ENCODE data around the gene ELOA.

The ELOA gene

DNA sequence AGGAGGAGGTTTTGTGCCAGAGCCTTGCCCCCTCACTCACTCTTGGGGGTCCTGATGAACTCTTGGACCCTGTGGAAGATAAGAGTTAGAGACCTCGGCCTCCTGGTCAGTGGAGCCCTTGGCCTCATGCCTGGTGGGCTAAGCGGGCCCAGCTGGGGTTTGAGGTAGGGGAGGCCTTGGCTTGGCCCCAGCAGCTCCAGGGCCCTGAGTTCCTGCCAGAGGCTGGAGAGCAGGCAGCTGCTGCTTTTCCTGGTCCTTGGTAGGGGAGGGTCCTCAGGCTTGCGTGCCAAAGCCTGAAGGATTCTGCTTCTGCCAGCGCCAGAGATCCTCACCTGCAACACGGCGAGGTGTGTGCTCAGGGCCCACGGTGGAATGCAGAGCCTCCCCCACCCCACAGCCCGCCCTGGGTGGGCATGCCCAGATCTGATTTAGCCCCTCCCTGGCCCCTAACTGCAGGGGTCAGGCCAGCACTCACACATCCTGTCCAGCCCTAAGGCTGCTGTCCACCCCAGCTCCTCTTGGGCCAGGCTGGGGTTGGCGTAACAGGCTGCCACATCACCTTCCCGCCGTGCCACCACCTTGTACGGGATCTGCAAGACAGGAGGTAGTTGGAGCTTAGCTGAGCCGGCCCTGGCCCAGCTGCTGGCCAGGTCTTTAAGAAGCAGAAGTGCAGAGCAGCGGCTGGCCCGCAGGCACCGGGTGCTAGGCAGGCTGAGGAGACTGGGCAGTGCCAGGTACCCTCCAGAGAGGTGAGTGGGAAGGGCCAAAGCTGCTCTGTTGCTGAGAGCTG lies 52.6 kb downstream of the ELOA start:
- TF ChIP-seq EGR1 (IDR thresholded peaks at IDR 0.05): no peak
- TF ChIP-seq TCF12 (IDR thresholded peaks at IDR 0.05; ENCODE audit: low read depth): no peak
- TF ChIP-seq ZBTB7A (IDR thresholded peaks at IDR 0.05; ENCODE audit: low read depth): no peak
- TF ChIP-seq YY1 (IDR thresholded peaks at IDR 0.05; ENCODE audit: low read depth): no peak
- no peak for TF ChIP-seq RAD21 (IDR thresholded peaks at IDR 0.05; ENCODE audit: low read depth)
- TF ChIP-seq, protein P1, sequence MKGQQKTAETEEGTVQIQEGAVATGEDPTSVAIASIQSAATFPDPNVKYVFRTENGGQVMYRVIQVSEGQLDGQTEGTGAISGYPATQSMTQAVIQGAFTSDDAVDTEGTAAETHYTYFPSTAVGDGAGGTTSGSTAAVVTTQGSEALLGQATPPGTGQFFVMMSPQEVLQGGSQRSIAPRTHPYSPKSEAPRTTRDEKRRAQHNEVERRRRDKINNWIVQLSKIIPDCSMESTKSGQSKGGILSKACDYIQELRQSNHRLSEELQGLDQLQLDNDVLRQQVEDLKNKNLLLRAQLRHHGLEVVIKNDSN (IDR thresholded peaks at IDR 0.05): no peak
- no peak for TF ChIP-seq EP300 (IDR thresholded peaks at IDR 0.05; ENCODE audit: borderline replicate concordance)
- TF ChIP-seq, protein P2, sequence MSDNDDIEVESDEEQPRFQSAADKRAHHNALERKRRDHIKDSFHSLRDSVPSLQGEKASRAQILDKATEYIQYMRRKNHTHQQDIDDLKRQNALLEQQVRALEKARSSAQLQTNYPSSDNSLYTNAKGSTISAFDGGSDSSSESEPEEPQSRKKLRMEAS (IDR thresholded peaks at IDR 0.05): no peak
- TF ChIP-seq CREB1 (IDR thresholded peaks at IDR 0.05; ENCODE audit: low read depth): no peak
- TF ChIP-seq, protein P3, sequence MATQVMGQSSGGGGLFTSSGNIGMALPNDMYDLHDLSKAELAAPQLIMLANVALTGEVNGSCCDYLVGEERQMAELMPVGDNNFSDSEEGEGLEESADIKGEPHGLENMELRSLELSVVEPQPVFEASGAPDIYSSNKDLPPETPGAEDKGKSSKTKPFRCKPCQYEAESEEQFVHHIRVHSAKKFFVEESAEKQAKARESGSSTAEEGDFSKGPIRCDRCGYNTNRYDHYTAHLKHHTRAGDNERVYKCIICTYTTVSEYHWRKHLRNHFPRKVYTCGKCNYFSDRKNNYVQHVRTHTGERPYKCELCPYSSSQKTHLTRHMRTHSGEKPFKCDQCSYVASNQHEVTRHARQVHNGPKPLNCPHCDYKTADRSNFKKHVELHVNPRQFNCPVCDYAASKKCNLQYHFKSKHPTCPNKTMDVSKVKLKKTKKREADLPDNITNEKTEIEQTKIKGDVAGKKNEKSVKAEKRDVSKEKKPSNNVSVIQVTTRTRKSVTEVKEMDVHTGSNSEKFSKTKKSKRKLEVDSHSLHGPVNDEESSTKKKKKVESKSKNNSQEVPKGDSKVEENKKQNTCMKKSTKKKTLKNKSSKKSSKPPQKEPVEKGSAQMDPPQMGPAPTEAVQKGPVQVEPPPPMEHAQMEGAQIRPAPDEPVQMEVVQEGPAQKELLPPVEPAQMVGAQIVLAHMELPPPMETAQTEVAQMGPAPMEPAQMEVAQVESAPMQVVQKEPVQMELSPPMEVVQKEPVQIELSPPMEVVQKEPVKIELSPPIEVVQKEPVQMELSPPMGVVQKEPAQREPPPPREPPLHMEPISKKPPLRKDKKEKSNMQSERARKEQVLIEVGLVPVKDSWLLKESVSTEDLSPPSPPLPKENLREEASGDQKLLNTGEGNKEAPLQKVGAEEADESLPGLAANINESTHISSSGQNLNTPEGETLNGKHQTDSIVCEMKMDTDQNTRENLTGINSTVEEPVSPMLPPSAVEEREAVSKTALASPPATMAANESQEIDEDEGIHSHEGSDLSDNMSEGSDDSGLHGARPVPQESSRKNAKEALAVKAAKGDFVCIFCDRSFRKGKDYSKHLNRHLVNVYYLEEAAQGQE (IDR thresholded peaks at IDR 0.05; ENCODE audit: low read depth): no peak
- no peak for TF ChIP-seq CEBPB (IDR thresholded peaks at IDR 0.05)
- TF ChIP-seq FOXM1 (IDR thresholded peaks at IDR 0.05; ENCODE audit: borderline replicate concordance, low read depth): no peak

DNA sequence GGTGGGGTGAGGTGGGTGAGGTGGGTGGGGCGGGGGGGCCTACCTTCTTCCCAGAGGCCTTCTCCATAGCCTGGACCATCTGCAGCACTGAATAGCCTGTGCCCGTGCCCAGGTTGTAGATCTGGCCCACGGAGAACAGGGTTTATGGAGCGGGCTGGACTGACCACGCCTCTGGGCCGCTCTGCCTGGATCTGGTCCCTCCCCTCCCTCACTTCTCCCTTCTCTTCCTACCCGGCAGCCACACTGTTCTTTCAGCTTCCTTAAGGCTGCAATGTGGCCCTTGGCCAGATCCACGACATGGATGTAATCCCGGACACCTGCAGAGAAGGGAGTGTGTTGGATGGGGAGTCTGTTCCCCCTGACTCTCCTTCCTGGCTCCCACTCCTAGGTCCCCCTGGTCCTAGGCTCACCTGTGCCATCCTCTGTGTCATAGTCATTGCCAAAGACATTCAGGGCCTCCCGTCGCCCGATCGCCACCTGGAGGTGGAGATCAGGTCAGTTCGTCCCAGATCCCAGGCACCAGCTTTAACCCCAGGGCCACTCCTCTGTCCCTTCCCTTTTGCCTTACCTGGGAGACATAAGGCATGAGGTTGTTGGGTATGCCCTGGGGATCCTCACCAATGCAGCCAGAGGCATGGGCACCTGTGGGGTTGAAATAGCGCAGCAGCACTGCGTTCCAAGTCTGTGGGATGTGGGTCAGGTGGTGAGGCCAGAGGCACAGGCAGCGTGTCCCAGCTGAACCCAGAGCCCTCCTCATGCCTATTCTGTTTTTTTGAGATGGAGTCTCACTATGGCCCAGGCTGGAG lies 53.4 kb downstream of the ELOA start:
- TF ChIP-seq, protein P2 (IDR thresholded peaks at IDR 0.05): no peak

DNA sequence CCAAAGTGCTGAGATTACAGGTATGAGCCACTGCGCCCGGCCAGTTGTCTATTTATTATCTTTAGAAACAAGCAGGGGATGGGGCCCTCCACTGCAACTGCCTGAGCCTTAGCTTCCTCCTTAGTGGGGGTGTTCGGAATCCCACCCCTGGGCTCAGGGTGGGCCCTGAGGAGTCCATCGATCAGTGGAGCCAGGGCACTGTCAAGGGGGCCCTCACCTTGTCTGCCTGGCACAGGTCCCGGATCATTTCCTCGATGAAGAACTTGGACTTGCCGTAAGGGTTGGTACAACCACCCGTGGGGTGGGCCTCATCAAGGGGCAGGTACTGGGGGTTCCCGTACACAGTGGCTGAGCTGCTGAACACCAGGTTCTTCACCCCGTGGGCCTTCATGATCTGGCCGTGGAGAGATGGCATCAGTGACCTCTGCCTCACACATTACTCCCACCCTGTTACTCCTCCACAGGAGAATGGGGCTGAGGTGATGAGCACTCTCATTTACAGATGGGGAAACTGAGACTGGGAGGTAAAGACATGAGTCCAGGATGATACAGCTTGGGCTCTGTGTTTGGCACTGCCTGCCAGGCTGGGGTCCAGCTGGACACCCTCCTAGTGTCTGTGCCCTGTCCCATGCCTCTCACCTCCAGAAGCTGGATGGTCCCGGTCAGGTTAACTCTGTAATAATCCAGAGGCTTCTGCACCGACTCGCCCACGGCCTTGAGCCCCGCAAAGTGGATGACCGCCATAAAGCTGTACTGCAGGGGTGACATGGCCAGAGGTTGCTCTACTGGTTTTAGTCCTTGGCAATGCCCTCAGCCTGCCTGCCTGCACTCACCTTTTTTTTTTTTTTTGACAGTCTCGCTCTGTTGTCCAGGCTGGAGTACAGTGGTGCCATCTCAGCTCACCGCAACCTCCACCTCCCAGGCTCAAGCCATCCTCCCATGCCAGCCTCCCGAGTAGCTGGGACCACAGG lies 54.5 kb downstream of the ELOA start:
- TF ChIP-seq, protein P3 (IDR thresholded peaks at IDR 0.05; ENCODE audit: low read depth): no peak
- TF ChIP-seq EP300 (IDR thresholded peaks at IDR 0.05; ENCODE audit: borderline replicate concordance) (no peak), ZBTB7A (IDR thresholded peaks at IDR 0.05; ENCODE audit: low read depth) (no peak), YY1 (IDR thresholded peaks at IDR 0.05; ENCODE audit: low read depth) (no peak), FOXM1 (IDR thresholded peaks at IDR 0.05; ENCODE audit: borderline replicate concordance, low read depth) (no peak), CEBPB (IDR thresholded peaks at IDR 0.05) (no peak), TEAD4 (IDR thresholded peaks at IDR 0.05) (no peak), RAD21 (IDR thresholded peaks at IDR 0.05; ENCODE audit: low read depth) (no peak), TCF12 (IDR thresholded peaks at IDR 0.05; ENCODE audit: low read depth) (no peak), NFIC (IDR thresholded peaks at IDR 0.05) (no peak)
- TF ChIP-seq, protein P1 (IDR thresholded peaks at IDR 0.05): no peak
- TF ChIP-seq, protein P2 (IDR thresholded peaks at IDR 0.05): no peak

DNA sequence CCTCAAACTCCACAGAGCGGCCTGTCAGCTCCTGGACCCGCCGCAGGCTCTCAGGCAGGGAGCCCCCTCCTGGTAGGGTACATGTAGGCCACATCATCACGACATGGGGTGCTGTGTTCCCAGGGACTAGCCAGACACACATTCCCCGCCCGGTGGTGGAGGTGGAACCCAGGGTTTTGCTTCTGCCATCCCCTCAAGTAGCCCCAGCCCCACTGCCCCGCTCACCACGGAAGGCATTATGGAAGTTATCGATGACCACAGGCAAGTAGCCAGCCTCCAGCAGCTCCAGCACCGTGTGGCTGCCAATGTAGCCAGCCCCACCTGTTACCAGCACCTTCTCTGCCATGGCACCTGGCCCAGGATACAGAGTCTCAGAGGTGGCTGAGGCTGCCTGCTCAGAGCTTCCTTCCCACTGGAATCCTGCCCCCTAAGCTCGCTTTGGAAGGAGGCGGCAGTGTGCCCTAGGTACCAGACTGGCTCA lies 55.4 kb downstream of the ELOA start:
- TF ChIP-seq YY1 (IDR thresholded peaks at IDR 0.05; ENCODE audit: low read depth) (no peak), RAD21 (IDR thresholded peaks at IDR 0.05; ENCODE audit: low read depth) (no peak), NFIC (IDR thresholded peaks at IDR 0.05) (no peak), CEBPB (IDR thresholded peaks at IDR 0.05) (no peak), FOXM1 (IDR thresholded peaks at IDR 0.05; ENCODE audit: borderline replicate concordance, low read depth) (no peak)
- TF ChIP-seq, protein P2 (IDR thresholded peaks at IDR 0.05): no peak
- TF ChIP-seq, protein P3 (IDR thresholded peaks at IDR 0.05; ENCODE audit: low read depth): no peak
